GM12873 (cell line): ENCODE measurements around the gene SAMD14.

Source experiments
- CTCF ChIP-seq: IDR thresholded peaks from 2 replicates; pipeline ENCODE4 v1.5.1; 2012; ENCODE audit warnings: low read depth, mild to moderate bottlenecking, moderate library complexity, low read length, control low read depth; ENCODE audit not compliant: insufficient read depth; ENCODE audit errors: missing control alignments

SAMD14 gene

DNA sequence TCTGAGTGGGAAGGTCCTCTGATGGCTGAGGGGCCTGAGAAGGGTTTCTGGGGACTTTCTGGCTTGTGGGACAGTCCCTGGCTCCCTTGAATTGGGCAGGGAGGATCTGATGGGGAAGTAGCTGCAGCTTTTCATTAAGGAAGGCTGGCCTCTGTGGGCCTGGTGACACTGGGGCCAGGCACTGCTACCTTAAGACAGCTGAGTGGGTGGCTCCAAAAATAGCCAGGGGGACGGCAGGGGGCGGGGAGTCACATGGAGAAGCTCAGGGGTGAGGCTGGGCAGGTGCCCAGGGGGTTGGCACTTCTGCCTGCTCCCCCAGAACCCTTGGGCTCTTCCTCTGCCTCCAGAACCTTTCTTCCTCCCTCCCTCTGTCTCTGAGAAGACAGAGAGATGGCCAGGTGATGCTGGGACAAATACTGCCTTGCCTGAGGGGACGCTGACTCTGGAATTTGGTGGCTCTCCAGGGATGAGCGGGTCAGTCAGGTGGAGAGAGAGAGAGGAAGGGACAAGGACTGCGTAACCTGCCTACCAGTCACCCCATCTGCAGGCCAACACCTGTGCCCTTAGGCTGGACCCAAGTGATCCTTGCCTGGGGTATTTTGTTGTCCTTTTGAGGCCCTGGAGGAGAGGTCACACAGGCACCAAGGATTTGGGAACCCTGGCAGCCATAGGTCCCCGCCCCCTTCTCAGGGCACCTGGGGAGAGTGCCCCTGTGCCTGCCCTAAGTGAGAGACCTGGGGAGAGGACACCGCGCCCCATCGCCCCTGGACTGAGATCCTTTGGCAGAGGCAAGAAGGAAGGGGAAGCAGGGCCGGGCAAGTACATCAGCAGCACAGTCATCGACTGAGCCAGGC is 34.1 kb upstream of the SAMD14 start:
- TF ChIP-seq CTCF: no peak

DNA sequence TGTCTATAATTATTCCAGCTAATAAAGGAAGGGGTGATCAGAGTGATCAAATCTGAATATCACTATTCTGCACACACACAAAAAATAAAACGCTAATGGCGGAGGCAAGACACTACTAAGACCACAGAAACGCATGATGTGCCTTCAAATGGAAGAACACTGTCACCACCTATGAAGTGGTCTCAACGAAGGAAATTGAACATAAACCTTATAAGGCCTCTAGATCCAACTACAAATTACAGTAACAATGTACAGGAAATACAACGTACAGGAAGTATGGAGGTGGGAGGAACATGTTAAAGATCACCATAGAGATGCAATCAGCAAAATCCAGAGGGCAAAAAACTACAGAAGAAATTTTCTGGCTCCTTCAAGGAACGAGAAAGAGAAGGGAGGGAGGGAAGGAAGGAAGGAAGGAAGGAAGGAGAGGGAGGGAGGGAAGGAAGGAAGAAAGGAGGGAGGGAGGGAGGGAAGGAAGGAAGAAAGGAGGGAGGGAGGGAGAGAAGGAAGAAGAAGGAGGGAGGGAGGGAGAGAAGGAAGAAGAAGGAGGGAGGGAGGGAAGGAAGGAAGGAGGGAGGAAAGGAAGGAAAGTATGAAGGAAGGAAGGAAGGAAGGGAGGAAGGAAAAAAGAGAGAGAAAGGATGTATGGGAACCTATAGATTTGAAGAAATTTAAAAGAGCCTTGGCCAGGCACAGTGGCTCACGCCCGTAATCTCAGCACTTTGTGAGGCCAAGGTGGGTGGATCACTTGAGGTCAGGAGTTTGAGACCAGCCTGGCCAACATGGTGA is 32.7 kb upstream of the SAMD14 start:
- TF ChIP-seq CTCF: no peak

- no peak for TF ChIP-seq CTCF
Observed at GRCh38 chr17:50161911-50162288, 31.9 kb upstream of the SAMD14 start.

DNA sequence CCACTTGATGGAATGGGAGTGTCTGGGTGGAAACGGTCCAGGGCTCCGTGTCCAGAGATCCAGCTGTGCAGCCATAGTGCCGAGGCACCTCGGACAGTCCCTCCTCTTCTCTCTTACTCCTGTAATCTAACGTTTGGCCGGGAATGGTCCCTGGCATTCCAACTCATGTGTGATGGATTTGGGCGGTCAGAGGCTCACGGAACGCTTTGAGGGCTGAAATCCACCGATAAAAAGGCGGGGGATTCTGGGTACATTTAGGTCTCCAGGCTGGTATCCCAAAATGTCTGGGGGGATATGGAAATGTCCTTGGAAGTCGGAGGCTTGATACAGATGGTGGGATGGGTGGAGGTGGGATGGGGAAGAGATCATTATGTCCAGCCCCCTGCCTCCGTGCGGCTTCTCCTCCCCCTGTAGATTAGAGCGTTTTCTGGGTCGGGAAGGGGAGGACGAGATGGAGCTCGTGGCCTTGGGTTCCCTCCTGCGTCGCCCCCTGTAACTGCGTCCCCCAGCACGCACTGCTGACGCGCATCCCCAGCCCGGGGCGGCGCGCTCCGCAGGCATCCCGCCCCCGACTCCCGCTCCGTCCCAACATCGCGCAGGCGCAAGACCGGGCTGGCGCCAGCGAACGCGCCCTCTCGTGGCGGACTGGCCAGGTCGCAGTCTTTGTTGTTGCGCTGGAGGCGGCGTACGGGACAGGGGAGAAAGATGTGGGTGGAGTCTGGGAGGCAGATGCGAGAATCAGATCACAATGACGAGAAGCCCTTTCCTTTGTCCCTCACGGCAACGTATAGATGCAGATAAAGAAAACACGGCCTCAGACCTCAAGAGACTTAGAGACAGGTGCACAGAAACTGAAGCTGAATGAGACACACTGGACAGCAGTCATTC is 31.3 kb upstream of the SAMD14 start:
- TF ChIP-seq CTCF: peak; percentile 96

DNA sequence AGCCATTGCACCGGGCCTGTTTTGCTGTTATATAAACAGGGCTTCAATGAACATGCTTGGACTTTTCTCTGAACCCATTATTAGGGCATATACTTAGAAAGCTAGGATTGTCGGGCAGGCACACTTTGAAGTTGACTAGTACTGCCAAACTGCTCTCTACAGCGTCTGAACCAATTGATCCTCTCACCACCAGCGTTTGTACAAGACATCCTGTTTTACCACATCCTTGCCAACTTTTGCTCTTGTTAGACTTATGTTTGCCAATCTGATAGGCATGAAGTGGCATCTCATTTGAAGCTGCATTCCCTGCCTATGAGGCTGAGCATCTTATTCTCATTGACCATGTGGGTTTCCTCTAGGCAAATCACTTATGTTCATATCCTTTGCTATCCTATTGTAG is 27.9 kb upstream of the SAMD14 start:
- no peak for TF ChIP-seq CTCF

DNA sequence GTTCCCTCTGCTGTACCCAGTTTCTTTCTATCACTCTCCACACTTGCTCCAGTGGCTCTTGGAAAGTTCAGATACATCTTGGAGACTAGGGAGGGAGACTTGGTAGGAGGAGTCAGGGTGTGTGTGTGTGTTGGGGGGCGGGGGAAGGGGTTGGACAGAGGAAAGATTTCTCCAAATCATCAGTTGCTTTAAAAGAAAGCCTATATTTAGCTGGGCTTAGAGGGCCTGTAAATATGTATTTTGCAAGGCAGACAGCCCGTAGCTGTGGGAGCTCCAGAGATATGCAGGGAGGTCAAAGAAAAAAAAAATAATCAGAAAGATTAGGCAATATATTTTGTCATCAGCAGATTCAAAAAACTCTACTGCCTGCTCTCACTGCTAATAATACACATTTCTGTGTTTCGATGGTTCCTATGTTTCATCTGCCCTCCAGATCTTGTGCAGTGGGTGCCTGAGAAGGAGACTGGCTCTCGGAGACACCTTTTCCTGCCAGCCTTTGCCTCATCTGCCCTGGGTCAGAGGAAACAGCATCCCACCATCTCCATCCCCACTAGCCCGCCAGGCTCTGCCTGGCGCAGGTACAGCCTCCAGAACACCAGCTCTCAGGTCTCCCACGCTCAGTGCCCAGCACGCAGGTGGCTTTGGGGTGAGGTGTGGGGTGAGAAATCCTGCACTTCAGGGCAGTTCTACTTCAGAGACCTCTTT is 25.3 kb upstream of the SAMD14 start:
- no peak for TF ChIP-seq CTCF

GRCh38 chr17:50154604-50155003 is 24.6 kb upstream of the SAMD14 start:
- TF ChIP-seq CTCF: no peak
